A549 (cell line): ENCODE data around the gene COMMD2. TPM values are rescaled to one million over a fixed set of nuclear protein-coding genes. Genes with fewer than 3 reads are reported as not detected.

ENCODE experiments used
- ATAC-seq, 2 experiments: fragments of 200-7000 bp in 1 of 2; fragments of >200 bp in 1 of 2; cut with Nextera tagmentation in 1 of 2; cut with Tn5 transposase in 1 of 2; 3 replicates each; pipeline versions ENCODE4 v1.8.0 to v1.9.1; 2018 to 2020; ENCODE audit warnings: mild to moderate bottlenecking in 1 of 2, moderate library complexity in 1 of 2
- CTCF ChIA-PET: fragments of 300-600 bp; sonication (Branson Sonifier 250); formaldehyde crosslinking; extraction: SDS; loops from one replicate; lab custom pipeline; 2021; ENCODE audit warnings: antibody characterized with exemption, inconsistent platforms; lab: Yijun Ruan, JAX
- POLR2A ChIA-PET: fragments of 350-600 bp; formaldehyde crosslinking; extraction: SDS; loops from one replicate; lab custom pipeline; 2021; ENCODE audit warnings: antibody characterized with exemption, inconsistent platforms; lab: Yijun Ruan, JAX
- DNase-seq, 2 experiments: peaks; one replicate each; pipeline versions ENCODE4 v3.0.0 to v3.0.0-alpha.2; 2011 to 2016; ENCODE audit warnings: low read depth in 1 of 2, low spot score in 1 of 2
- FAIRE-seq: peaks from 2 replicates; lab custom pipeline; 2011; peaks lifted over from hg19 to GRCh38; lab: Jason Lieb, UNC
- H3K27ac ChIP-seq, 2 experiments: fragments of >200 bp; sonication (Bioruptor Twin); formaldehyde crosslinking; 3 replicates each; pipeline ENCODE4 v1.5.1; 2016 to 2017
- H3K4me1 ChIP-seq: fragments of >200 bp; sonication (Bioruptor Twin); formaldehyde crosslinking; 3 replicates; pipeline ENCODE4 v1.6.1; 2016
- H3K4me2 ChIP-seq: fragments of >200 bp; sonication (Bioruptor Twin); formaldehyde crosslinking; 3 replicates; pipeline ENCODE4 v1.6.1; 2016
- H3K4me3 ChIP-seq: fragments of >200 bp; sonication (Bioruptor Twin); formaldehyde crosslinking; 3 replicates; pipeline ENCODE4 v1.5.1; 2016
- H3K9me3 ChIP-seq: fragments of >200 bp; sonication (Bioruptor Twin); formaldehyde crosslinking; 3 replicates; pipeline ENCODE4 v1.6.1; 2016
- BCL3 ChIP-seq: fragments of >200 bp; sonication (Bioruptor Twin); formaldehyde crosslinking; IDR thresholded peaks from 3 replicates; pipeline ENCODE4 v1.6.1; 2016
- BHLHE40 ChIP-seq: IDR thresholded peaks from 2 replicates; pipeline ENCODE4 v1.6.1; 2012; ENCODE audit warnings: low read depth, low read length, inconsistent platforms
- CTCF ChIP-seq: fragments of >200 bp; sonication (Bioruptor Twin); formaldehyde crosslinking; IDR thresholded peaks from 3 replicates; pipeline ENCODE4 v1.5.1; 2016
- EHMT2 ChIP-seq: fragments of 200-600 bp; sonication (generic); IDR thresholded peaks from 2 replicates; pipeline ENCODE4 v1.6.1; 2016; ENCODE audit warnings: antibody characterized with exemption, low read depth, mild to moderate bottlenecking, moderate library complexity
- HDAC2 ChIP-seq: fragments of 200-600 bp; sonication (generic); IDR thresholded peaks from 2 replicates; pipeline ENCODE4 v1.6.1; 2016
- HEYL ChIP-seq: fragments of 250-450 bp; sonication (Bioruptor Pico); IDR thresholded peaks from 2 replicates; pipeline ENCODE4 v1.8.0; 2021; ENCODE audit warnings: mild to moderate bottlenecking, moderate library complexity
- KDM1A ChIP-seq: fragments of 200-600 bp; sonication (generic); IDR thresholded peaks from 2 replicates; pipeline ENCODE4 v1.6.1; 2016; ENCODE audit warnings: low read depth, mild to moderate bottlenecking
- MYC ChIP-seq: IDR thresholded peaks from 2 replicates; pipeline ENCODE4 v1.6.1; 2012; ENCODE audit warnings: mild to moderate bottlenecking, inconsistent platforms, low read length, improper control_type of control experiment, borderline replicate concordance
- NFE2L2 ChIP-seq: fragments of 150-350 bp; conservative IDR thresholded peaks from 2 replicates; pipeline ENCODE4 v1.6.1; 2014; ENCODE audit warnings: low read length
- REST ChIP-seq: fragments of 200-600 bp; sonication (generic); IDR thresholded peaks from 2 replicates; pipeline ENCODE4 v1.6.1; 2016; ENCODE audit warnings: antibody characterized with exemption, mild to moderate bottlenecking, moderate library complexity
- RFX5 ChIP-seq: fragments of 450-650 bp; IDR thresholded peaks from 2 replicates; pipeline ENCODE4 v1.7.1; 2014; ENCODE audit warnings: antibody characterized with exemption, mild to moderate bottlenecking, moderate library complexity
- RNF2 ChIP-seq: fragments of 200-600 bp; sonication (generic); IDR thresholded peaks from 2 replicates; pipeline ENCODE4 v1.6.1; 2016; ENCODE audit warnings: low read depth, mild to moderate bottlenecking, antibody characterized with exemption, moderate library complexity, borderline replicate concordance
- SMC3 ChIP-seq: fragments of >200 bp; sonication (Bioruptor Twin); formaldehyde crosslinking; IDR thresholded peaks from 3 replicates; pipeline ENCODE4 v1.6.1; 2018; ENCODE audit warnings: inconsistent platforms
- SREBF2 ChIP-seq: fragments of 450-650 bp; IDR thresholded peaks from 2 replicates; pipeline ENCODE4 v1.6.1; 2014; ENCODE audit warnings: mild to moderate bottlenecking, moderate library complexity
- ZNF302 ChIP-seq: fragments of 250-450 bp; sonication (Bioruptor Pico); IDR thresholded peaks from 2 replicates; pipeline ENCODE4 v1.9.0; 2021; ENCODE audit warnings: inconsistent platforms, mild to moderate bottlenecking, moderate library complexity
- ZSCAN20 ChIP-seq: fragments of 250-450 bp; sonication (Bioruptor Pico); IDR thresholded peaks from 2 replicates; pipeline ENCODE4 v1.8.0; 2022; ENCODE audit warnings: mild to moderate bottlenecking, moderate library complexity
- WGBS: methylation state at CpG from one replicate; pipeline ENCODE4 v1.1.6; 2017; ENCODE audit errors: missing lambda C conversion rate; 5-methylcytosine and 5-hydroxymethylcytosine counted together
- polyA plus RNA-seq, 4 experiments: library from polyadenylated mRNA; depleted of rRNA in 3 of 4; stranded (reverse); fragments of >200 nt; fragmentation: RNase III in 1 of 4; extraction: RNeasy Plus Mini Kit Qiagen cat#74134 plus additional on column Dnase treatment in 1 of 4; gene quantifications; 2 replicates in 3 of 4; 3 replicates in 1 of 4; pipeline ENCODE4 v1.2.3, GENCODE V29; 2011 to 2017

COMMD2 gene
- polyA plus RNA-seq, 2 of the 4 experiments (the other 2 are of a cell fraction) = 20.5 to 76.1 TPM

- TF ChIP-seq KDM1A (no peak), BHLHE40 (no peak), NFE2L2 (no peak)
- TF ChIP-seq, all 56 proteins: peak for 0
These were observed 43.7 kb upstream of the COMMD2 start (continued) for GRCh38 chr3:149796026-149796425.

GRCh38 chr3:149792452-149793270 is 40.4 kb upstream of the COMMD2 start, which contains the start of gene ANKUB1:
Gene ANKUB1 (minus strand): TSS chr3:149792554. CDS start chr3:149792366, 188 bp downstream.
- FAIRE-seq (no peak), ATAC-seq (peak in 1 of 2 experiments; percentile 28; a peak in 1 of 6 replicates), DNase-seq (no peak)
- 93% methylated on average over 4 of the region's 4 CpGs for WGBS
- Histone ChIP-seq H3K4me2 (no peak within 1 kb of the TSS), H3K27ac (peak within 1 kb of the TSS in 1 of 2 experiments; percentile 8; a peak in 1 of 6 replicates), H3K4me3 (no peak within 1 kb of the TSS), H3K4me1 (peaks cover 9% of the 10 kb centered on the region; the same call in 2 of the 3 replicates), H3K9me3 (no peaks in the 10 kb centered on the region)
- ChIA-PET POLR2A (no interaction called here), CTCF (interaction anchor here (1.3 to 3.2 kb wide), 3 partner anchors 16 to 27 kb away, joined by 3 to 18 read pairs (median 5); no protein-coding TSS in a partner anchor)
- TF ChIP-seq RFX5 (no peak), CTCF (no peak), HEYL (no peak), HDAC2 (no peak), SREBF2 (no peak), ZSCAN20 (CRISPR knock-in tag) (no peak), ZNF302 (no peak), MYC (no peak), REST (no peak), EHMT2 (no peak), BCL3 (no peak), SMC3 (no peak)

GRCh38 chr3:149790698-149791097 is 38.4 kb upstream of the COMMD2 start:
- no peaks in the 10 kb centered on the region for H3K9me3 ChIP-seq
- TF ChIP-seq SMC3 (no peak), RNF2 (no peak)
- TF ChIP-seq, all 56 proteins: peak for 0
- FAIRE-seq (peak; percentile 18), ATAC-seq (no peak), DNase-seq (no peak)
- ChIA-PET CTCF (interaction anchor here (1.5 to 3.2 kb wide), 2 partner anchors 18 to 19 kb away, joined by 3 to 18 read pairs; no protein-coding TSS in a partner anchor), POLR2A (no interaction called here)
- peaks cover 9% of the 10 kb centered on the region; the same call in 2 of the 3 replicates for H3K4me1 ChIP-seq
- 23% methylated on average over 3 of the region's 3 CpGs for WGBS
- H3K4me2 ChIP-seq = peak overlapping the region; percentile 30
- H3K4me3 ChIP-seq = no peak overlapping the region
- H3K27ac ChIP-seq = no peak overlapping the region; a peak in 1 of 6 replicates
